Measurements from ENCODE around the gene SIAH2.

Gene SIAH2

DNA sequence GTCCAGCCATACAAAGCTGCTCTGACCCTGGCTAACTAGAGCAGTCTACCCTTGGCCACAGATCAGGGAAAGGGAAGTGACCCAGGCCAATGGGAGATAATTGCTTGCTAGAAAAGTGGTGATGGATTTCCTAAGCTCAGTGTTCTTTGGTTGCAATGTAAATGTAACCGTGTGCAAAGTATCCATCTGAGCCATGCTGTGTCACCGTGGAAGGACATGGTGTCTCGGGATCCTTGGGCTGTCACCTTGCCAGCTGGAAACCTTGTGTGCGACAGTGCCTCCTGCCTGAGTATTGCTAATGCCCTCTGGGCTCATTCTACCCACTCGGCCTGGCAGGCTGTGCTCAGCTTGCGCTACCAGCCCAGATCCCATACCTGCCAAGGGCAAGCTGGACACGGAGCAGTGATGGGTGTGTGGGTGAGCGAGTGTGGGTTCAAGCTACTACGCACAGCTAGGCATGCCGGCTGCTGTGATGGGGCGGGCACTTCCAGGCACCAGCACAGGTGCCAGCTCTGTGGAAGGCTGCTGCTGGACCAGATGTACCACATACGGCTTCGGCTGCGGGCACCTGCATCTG, 10.7 kb upstream of the SIAH2 start:
- DNase-seq = no peak

DNA sequence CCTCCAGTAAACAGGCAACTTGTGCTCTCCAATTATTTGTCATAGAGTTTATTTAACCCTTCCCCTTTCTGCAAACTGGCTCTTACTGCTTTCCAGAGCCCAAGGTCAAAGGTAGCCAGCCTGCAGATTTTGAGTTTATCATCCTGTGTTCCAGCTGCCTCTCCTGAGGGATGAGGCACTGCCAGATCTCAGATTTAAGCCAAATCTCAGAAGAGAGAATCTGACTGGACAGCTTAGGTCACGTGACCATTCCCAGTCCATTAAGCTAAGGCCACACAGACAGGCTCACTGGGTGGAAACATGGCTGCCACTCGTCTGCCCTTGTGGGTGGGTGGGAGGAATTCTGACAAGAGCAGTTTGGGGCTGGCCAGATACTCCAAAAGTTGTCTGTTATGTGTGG, 8.6 kb upstream of the SIAH2 start:
- no peak for DNase-seq

DNA sequence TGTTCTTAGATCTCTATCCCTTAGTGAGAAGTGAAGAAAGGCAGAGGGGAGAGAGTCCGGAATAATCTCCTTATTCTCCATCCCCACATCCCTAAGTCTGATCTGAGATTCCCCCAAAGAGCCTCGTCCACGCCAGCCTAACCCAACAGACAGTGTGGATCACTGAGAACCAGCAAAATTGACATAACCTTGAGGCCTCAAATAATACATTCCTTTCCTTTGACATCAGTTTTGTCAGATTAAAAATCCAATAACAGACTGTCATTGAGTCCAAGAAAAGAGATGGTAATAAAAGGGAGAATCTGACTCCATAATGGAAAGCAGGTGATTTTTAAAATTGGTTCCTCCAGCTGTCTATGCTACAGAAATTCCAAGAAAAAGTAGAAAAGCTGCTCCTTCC, 7.7 kb upstream of the SIAH2 start:
- DNase-seq = no peak

DNA sequence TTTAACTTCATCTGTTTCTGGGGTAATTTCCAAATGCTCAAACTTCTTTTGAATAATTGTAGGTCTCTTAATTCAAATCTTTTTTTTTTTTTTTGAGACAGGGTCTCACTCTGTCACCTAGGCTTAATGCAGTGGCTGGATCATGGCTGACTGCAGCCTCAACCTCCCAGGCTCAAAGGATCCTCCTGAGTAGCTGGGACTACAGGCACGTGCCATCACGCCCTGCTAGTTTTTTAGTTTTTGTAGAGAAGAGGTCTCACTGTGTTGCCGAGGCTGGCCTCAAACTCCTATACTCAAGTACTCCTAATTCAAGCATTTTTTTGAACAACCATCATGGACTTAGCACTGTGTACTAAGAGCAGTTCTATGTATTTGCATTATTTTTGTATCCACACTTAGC, 3.8 kb upstream of the SIAH2 start:
- no peak for DNase-seq

DNA sequence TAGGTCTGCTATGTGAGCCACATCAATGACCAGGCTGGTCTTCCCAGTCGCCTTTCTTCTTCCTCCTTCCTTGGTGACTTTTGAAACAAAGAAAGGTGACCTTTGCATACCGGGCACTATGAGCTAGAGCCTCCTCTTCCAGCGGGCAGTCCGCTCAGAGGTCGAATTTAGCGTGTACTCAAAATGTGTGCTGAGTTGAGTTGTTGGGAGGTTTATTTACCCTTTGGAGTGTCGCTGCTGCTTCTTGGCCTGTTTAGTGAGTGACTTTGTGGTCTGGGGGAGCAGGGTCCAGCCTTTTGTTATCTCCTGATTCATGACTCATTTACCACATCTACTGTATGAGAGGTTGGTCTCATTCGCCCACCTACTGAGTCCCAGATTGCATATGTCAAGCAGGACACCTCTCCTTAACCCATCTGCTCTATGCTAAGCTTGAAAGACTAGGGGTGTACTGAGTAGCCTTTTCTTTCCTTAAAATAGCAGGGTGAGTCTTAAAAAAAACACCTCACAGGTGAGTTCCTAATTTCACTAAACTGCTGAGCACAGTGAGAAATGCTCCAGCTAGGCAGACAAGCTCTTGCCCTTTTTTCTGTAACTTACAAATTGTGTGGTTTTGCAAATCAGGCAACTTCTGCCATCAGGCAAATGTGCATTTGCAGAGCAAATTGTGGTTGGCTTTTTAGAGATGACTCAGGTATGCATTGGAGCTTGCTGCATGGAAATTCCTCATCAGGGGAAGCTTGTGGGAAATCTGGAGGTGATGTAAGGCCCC, 3.2 kb upstream of the SIAH2 start:
- DNase-seq = no peak

DNA sequence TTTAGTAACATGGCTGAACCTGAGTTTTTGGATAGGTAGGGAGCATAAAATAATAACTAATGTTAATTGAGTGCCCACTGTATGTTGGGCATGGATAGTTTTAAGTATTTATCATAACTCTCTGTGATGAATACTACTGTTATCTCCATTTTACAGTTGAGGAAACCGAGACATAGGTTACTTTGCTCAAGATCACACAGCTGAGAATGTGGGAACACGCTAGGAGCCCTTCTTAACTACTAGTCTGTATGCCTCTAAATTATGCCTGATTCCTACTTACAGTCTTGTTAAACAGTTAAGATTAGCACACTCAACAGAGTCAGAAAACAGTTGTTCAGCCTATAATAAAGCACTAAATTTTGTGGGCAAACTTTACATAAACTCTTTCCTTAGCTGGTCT, 2.0 kb upstream of the SIAH2 start:
- no peak for DNase-seq

DNA sequence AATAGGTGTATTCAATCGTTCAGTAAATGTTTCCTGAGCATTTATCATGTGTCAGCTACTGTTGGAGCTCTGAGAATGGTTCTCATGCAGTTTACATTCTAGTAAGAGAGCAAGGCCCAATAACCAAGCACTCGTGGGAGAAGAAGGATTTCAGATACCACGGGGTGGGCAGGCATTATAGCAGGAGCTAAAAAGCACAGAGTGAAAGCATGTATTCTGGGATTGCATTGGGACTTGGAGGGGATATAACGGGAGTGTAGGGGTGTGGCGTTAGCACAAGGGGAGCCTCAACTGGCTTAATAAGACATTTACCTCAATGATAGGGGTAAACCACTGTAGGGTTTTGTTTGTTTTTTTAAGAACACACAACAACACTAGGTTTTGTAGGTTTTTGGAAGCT, 1.6 kb upstream of the SIAH2 start:
- DNase-seq = no peak

DNA sequence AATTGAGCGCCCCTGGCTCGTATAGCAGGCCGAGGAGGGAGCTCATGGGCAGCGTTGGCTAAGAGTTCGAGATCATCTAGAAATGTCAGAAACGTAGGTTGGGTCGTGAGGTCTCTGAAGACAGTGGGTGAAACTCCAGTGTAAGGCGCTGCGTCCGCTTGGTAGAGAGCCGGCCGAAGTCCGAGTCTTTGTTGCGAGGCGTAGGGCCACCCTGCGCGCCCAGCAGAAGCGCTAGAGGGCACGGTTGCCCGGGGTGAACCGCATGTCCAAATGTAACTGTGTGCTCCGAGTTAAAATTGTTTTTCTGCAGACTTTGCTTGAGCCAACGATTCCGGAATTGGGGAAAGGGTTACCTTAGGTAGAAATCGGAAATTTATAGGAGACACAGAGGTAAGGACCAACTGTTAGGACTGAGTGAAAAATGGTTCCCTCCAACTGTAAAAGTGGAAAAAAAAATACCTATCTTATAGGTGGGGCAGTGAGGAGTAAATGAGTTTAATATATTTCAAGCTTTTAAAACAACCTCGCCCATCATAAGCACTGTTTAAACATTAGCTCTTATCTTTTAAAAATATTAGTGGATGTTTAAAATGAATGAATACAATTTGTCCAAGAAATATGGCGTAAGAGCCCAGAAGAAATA, 993 bp upstream of the SIAH2 start:
- no peak for DNase-seq

DNA sequence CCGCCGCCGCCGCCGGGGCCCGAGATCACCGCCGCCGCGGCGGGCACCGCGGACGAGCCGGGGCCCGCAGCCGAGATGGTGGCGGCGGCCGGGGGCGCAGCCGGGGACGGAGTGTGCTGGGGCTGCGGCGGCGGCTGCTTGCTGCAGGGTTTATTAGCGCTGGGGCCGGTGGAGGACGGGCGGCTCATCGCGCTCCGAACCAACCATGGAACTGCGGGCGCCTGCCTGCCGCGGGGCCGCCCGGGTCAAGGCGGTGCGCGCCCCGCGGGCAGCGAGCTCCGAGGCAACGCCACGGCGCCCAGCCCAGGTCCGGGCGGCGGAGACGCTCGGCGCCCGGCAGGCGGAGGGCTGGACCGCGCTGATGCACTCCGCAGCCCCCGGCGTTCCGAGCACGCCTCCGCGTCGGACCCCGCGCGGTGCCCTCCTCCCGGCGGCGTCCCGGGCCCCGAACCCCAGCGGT, 277 bp downstream of the SIAH2 start:
- DNase-seq = no peak

DNA sequence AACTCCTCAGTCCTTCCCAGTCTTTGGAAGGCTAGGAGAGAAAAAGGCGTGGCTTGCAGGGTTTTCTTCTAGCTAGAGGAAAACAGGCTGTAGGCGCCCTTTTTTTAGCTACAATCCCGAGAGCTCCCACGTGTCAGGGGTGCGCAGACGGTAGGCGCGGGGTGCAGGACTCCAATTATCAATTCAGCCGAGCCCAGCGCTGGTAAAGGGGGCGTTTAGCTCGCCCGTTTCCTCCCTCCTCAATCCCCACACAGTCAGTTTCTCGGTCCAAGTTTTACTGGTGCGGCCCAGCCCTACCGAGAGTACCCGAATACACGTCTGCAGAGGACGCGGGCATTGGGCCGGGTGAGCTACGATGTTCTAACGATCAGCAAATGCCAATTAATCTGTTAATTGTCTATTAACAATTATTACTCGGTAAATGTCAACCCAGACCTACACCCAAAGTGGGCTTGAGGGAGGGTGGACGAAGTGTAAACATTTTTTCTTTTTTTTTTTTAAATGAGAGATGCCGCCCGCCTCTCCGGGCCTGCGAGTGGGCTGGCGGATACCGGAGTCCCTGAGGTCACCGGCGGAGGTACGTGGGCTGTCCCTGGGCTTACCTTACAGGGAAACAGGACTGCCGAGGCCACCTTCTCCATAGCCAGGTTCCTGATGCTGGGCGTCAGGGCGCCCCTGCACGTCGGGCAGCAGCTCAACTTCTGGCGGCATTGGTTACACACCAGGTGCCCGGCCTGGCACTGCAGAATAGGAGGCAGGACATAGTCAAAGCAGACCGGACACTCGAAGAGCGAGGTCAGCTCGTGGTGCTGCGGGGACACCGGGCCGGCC, 923 bp downstream of the SIAH2 start:
- no peak for DNase-seq

DNA sequence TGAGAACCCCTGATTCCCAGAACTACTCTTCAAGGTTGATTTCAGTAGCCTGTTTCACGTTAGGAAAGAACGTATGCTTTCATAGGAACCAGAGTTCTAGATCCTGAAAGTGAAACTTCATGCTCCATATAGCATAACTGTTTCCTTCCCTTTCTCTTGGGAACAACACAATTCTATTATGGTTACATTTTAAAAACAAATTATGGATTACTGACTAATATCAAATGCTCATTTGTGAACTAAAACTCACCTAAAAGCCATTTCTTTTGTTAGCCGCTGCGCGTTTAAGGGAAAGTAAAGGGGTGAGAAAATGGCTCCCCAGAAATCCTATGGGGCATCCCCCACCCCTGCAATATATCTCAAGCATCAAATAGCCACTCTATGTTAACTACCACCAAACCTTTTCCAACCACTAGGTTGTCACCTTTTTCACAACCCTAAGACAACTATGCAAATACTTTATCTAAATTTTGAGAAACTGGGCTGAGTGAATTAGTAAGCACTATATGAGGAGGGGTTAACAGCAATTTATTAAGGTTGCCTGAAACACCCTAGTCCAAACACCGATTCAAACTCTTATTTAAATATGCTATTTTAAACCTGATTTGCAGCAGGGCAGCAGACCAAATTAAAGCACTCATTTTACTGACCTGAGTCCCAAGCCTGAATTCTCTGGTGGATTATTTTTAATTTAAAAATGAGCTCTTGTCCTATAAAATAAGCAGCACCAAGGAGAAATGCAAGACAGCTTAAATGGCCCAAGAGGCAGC, 2.4 kb downstream of the SIAH2 start:
- no peak for DNase-seq

DNA sequence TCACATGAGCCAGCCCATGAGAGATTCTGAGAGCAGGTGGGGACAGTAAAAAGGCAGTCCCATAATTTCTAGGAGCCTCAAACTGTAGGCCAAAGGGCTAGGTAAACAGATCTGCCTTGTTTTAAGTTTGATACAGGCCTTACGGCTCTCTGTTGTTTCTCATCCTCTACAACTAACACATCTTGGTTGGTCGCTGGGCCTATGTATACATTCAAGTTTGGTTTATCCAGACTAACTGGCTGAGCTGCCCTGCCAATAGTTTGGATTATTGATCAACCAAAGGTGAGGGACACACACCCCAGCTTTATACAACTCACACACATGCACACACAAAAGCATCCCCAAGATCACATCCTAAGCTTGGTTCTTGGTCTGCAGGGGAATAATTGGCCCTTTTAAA, 3.0 kb downstream of the SIAH2 start:
- no peak for DNase-seq

DNA sequence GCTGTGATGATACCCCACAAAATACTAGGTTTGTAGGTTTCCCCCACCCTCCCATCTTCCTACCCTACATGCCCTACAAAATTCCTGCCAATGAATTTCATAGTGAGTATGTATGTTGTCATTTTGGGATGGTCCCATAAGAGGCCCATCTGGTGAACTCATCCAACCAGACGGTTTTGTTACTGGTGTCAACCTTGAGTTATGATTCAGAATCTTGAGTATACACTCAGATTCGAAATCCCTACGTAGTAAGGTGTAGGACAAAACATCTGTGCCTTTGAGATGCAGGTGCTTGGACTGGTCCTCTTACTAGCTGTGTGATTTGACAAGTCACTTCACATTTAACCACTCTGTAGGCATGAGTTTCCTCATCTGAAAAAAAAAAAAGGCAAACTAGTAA, 3.6 kb downstream of the SIAH2 start:
- no peak for DNase-seq

DNA sequence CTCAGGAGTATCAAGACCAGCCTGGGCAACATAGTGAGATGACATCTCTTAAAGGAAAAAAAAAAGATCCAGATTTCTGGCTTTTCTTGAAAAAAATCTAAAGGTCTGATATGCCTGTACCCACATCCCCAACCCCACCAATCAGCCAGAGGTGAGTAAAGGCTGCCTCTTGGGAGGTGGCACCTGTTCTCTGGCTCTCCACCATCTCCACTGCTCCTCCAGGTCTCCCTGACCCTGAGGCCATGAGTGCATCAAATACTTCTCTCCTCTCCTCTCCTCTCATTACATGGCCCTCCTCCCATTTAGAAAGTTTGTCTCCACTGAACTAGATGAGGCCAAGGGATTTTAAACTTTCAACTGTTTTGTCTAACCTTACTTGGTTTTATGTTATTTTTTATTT, 5.2 kb downstream of the SIAH2 start:
- DNase-seq = no peak

DNA sequence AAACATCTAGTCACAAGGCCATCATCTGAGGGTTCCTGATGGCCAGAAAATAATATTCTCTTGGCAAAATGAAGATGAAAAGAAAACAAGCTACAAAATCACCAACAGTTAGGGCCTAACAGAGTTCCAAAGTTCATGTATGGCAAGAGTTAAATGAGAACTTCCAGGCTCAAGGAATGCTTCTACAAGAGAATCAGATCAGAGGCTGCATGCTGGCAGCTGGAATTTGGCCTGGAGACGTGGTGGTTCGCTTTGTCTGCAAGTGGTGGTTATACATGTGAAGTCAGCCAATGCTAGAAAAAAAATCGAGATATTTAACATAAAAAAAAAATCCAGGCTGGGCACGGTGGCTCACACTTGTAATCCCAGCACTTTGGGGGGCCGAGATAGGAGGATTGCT, 5.6 kb downstream of the SIAH2 start:
- DNase-seq = no peak

DNA sequence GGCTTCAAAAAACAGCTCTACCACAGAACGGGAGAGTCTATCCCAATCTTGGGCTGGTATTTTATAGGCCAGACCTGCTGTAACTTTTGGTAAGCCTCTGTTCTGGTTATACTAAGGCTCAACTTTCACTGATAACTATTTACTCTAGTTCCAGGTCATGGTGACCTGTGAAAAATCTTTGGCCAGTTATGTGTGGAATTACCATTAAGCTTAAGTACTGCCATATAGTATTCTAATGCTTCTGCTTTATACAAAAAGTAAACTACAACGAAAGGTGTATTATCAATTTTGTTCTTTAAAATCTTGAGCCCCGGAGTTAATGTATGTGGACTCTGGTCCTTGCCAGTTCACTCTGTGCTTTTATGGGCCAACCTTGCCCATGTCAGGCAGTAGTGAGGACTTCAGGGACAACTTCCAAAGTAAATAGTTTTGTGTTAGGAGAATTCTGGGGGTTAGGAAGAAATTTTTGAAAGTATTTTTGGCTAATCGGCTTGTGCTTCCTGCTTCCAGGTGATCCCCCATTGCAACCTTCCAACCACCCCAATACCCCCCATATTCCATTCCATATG, 6.4 kb downstream of the SIAH2 start:
- no peak for DNase-seq

DNA sequence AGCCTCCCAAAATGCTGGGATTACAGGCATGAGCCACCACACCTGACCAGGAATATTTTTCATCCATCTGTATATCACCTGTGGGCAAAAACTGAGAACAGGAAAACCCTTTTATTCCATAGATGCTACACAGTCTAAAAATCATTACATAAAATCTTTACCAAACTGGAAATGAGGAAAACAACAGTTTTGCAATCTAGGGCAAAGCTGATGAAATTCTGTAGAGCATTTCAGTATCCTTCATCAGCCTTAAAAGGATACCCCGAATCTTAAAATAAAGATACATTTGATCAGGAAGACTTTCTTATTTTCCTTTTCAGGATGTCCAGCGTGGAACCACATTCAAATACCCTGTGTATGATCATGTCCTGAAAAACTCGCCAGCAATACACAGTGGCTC, 7.1 kb downstream of the SIAH2 start:
- no peak for DNase-seq

DNA sequence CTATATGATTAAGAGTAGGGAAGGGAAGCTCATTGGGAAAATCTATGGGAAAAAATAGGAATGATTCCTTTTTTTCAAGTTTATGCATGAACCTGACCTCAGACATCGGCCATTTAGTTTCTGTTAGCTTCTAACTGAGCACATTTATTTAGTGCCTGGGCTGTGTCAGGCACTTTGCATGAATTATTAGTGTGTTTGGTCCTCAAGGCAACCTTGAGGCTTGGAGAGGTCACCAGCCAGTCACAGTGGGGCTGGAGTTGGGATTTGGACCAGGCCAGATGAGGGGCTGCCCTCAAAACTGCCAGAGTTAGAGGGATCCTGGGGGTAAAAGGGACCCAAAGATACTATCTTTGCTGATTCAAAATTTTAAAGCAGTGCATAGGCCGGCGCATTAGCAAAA, 8.1 kb downstream of the SIAH2 start:
- no peak for DNase-seq

DNA sequence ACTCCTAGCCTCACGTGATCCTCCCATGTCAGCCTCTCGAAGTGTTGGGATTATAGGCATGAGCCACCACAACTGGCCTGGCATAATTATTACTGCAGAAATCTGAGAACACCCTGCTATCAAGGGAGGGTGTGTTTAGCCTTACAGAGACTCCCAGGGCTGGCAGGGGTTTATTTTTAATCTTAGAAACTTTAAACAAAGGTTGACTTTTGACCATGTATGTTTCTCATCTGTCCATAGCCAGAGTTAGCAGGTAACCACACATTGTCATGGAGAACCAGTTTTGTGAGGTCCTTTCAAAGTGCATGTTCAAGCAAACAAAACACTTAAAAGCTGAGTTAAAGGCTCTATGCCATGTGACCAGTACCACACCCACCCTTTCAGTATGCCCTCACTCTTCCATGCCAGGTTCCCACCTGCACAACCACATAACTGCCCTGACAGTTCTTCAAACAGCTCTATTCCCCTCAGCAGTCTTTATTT, 11.1 kb downstream of the SIAH2 start:
- DNase-seq = no peak

DNA sequence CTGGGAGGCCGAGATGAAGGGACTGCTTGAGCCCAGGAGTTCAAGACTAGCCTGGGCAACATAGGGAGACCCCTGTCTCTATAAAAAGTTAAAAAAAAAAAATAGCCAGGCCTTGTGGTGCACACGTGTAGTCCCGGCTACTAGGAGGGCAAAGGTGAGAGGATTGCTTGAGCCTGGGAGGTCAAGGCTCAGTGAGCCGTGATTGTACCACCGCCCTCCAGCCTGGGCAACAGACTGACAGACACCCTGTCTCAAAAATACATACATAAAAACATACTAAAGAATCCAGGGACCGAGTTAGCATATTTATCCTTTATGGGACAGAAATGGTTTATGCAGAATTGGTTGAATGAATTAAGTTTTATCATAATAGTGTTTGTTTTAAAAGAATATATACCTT, 13.7 kb downstream of the SIAH2 start:
- no peak for DNase-seq

DNA sequence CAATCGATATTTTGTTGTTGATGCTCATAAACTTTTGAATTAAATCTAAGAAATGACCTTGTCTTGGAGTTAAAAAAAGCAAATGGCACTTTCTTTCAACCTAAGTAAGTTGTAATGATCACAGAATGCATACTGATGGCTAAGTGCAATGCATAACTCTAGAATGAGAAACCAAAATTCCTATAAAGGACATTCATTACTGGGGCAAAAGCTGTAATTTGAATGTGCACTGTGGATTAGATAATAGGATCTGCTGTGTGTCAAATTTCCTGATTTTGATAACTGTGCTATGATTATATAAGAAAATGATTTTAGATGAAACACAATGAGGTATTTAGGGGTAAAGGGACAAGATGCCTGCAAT, 14.3 kb downstream of the SIAH2 start:
- DNase-seq = no peak

Data from cortex of kidney (tissue), 1 donor.